Immature natural killer cell (primary cell): ENCODE results near the gene TMCO6. TPM values are rescaled to one million over a fixed set of nuclear protein-coding genes. Genes with fewer than 3 reads are reported as not detected.

ENCODE experiments used
- polyA plus RNA-seq, 3 donors: library from polyadenylated mRNA; unstranded; fragments of 300-500 nt; fragmentation: Illumina TruSeq; gene quantifications; one replicate each; pipeline ENCODE4 v1.2.3, GENCODE V29; 2021

Gene TMCO6
- polyA plus RNA-seq, 3 donors from 2014 or later, result 7.6 to 11.0 (median 8.3) TPM

Other genes starting within 250 kb of the TMCO6 start
- 10 to 100 TPM; 37.0 to 86.1 (median 62.7) TPM for gene ANKHD1, start 237.6 kb upstream of the TMCO6 start, polyA plus RNA-seq
- 10 to 100 TPM; 12.1 to 38.3 (median 15.4) TPM for gene EIF4EBP3, start 91.8 kb upstream of the TMCO6 start, polyA plus RNA-seq
- 10 to 100 TPM; 44.5 to 77.4 (median 55.7) TPM for gene SRA1, start 82.0 kb upstream of the TMCO6 start, polyA plus RNA-seq
- 1 to 10 TPM in 2 of 3 donors, under 1 TPM in 1; 0.94 to 3.5 (median 3.0) TPM for gene APBB3, start 74.9 kb upstream of the TMCO6 start, polyA plus RNA-seq
- 100 to 1,000 TPM in 2 of 3 donors, 10 to 100 TPM in 1; 73.3 to 134 (median 131) TPM for gene SLC35A4, start 74.6 kb upstream of the TMCO6 start, polyA plus RNA-seq
- gene CD14, start 6.3 kb upstream of the TMCO6 start, polyA plus RNA-seq, result 1 to 10 TPM; 3.6 to 5.7 (median 5.3) TPM
- 100 to 1,000 TPM; 135 to 252 (median 163) TPM for gene NDUFA2, start 8.2 kb downstream of the TMCO6 start, polyA plus RNA-seq
- gene IK, start 8.4 kb downstream of the TMCO6 start, polyA plus RNA-seq, result 100 to 1,000 TPM; 117 to 178 (median 120) TPM
- 10 to 100 TPM; 11.0 to 20.2 (median 13.6) TPM for gene WDR55, start 25.5 kb downstream of the TMCO6 start, polyA plus RNA-seq
- gene DND1, start 34.1 kb downstream of the TMCO6 start, polyA plus RNA-seq, result not detected
- 10 to 100 TPM; 52.0 to 90.7 (median 79.5) TPM for gene HARS1, start 51.9 kb downstream of the TMCO6 start, polyA plus RNA-seq
- 10 to 100 TPM; 13.2 to 37.7 (median 27.0) TPM for gene HARS2, start 52.0 kb downstream of the TMCO6 start, polyA plus RNA-seq
- 10 to 100 TPM; 76.7 to 83.7 (median 78.3) TPM for gene ZMAT2, start 61.0 kb downstream of the TMCO6 start, polyA plus RNA-seq
- not detected for gene PCDHA1, start 146.7 kb downstream of the TMCO6 start, polyA plus RNA-seq
- gene PCDHA2, start 155.4 kb downstream of the TMCO6 start, polyA plus RNA-seq, result not detected
- not detected for gene PCDHA3, start 161.6 kb downstream of the TMCO6 start, polyA plus RNA-seq
- not detected for gene PCDHA4, start 167.6 kb downstream of the TMCO6 start, polyA plus RNA-seq
- not detected for gene PCDHA5, start 182.2 kb downstream of the TMCO6 start, polyA plus RNA-seq
- not detected for gene PCDHA6, start 188.5 kb downstream of the TMCO6 start, polyA plus RNA-seq
- not detected for gene PCDHA7, start 194.8 kb downstream of the TMCO6 start, polyA plus RNA-seq
- not detected for gene PCDHA8, start 201.7 kb downstream of the TMCO6 start, polyA plus RNA-seq
- not detected for gene PCDHA9, start 208.9 kb downstream of the TMCO6 start, polyA plus RNA-seq
- not detected for gene PCDHA10, start 216.4 kb downstream of the TMCO6 start, polyA plus RNA-seq
- not detected for gene PCDHA11, start 229.5 kb downstream of the TMCO6 start, polyA plus RNA-seq
- not detected for gene PCDHA12, start 235.9 kb downstream of the TMCO6 start, polyA plus RNA-seq
- gene PCDHA13, start 242.7 kb downstream of the TMCO6 start, polyA plus RNA-seq, result not detected